Panc1 (cell line): ENCODE data around the gene HAT1.

Source experiments
- CTCF ChIP-seq: fragments of 450-650 bp; IDR thresholded peaks from 2 replicates; pipeline ENCODE4 v1.5.1; 2017; ENCODE audit warnings: mild to moderate bottlenecking
- POLR2AphosphoS5 ChIP-seq: IDR thresholded peaks from 2 replicates; pipeline ENCODE4 v1.6.1; 2012; ENCODE audit warnings: mild to moderate bottlenecking, low read depth, low read length, moderate library complexity
- REST ChIP-seq, 2 experiments: IDR thresholded peaks; 2 replicates each; pipeline ENCODE4 v1.6.1; 2011 to 2012; ENCODE audit warnings: low read depth in 2 of 2, control low read depth in 1 of 2, low read length in 1 of 2, mild to moderate bottlenecking in 1 of 2, moderate library complexity in 1 of 2; ENCODE audit not compliant: insufficient read depth in 1 of 2
- TCF7L2 ChIP-seq: IDR thresholded peaks from 2 replicates; pipeline ENCODE4 v1.6.1; 2011; ENCODE audit warnings: mild to moderate bottlenecking, low read depth, low read length, inconsistent platforms

- no peak for TF ChIP-seq CTCF
- TF ChIP-seq POLR2AphosphoS5 = no peak
- no peak for TF ChIP-seq REST (IDR thresholded peaks at IDR 0.05; ENCODE audit: insufficient read depth in 1 of 2, low read depth in 2 of 2, low read length in 1 of 2)
- TF ChIP-seq TCF7L2 = no peak
Measured at GRCh38 chr2:171965238-171965637, 43.0 kb downstream of the HAT1 start.
